ENCODE results near the gene HUWE1. TPM values are rescaled to one million over a fixed set of nuclear protein-coding genes. Genes with fewer than 3 reads are reported as not detected.

The HUWE1 gene
- total RNA-seq, 2 donors from 2014 or later = 107 to 206 TPM

- Histone ChIP-seq H3K4me1 (replicated peaks) (no peaks in the 10 kb centered on the region), H3K9me3 (no peaks in the 10 kb centered on the region), H3K27ac (no peak overlapping the region), H3K36me3 (no peaks in the 10 kb centered on the region), H3K27me3 (replicated peaks; ENCODE audit: insufficient read depth) (no peaks in the 10 kb centered on the region), H3K4me3 (no peak overlapping the region)
- DNase-seq (ENCODE audit: low spot score) = no peak
- intact Hi-C loops (cut with DNase I) = no loop called here
- 80% methylated on average over 2 of the region's 2 CpGs for WGBS
- no peak for TF ChIP-seq POLR2AphosphoS5 (IDR thresholded peaks at IDR 0.05)
- no peak for TF ChIP-seq CTCF (IDR thresholded peaks at IDR 0.05)
- no peak for TF ChIP-seq POLR2A (IDR thresholded peaks at IDR 0.05)
These were observed 203.1 kb downstream of the HUWE1 start for GRCh38 chrX:53483416-53483815.

MicroRNA genes within 50 kb of the gene (microRNA counts, 767-probe panel; counts per million panel counts)
- 4,637 to 5,036 counts per million in 2 donors for microRNA hsa-miR-98

Small RNA genes within 50 kb of the gene (microRNA-seq; reads per million reads assigned to microRNA genes)
- gene MIR98 (4,926 reads per million, percentile 93 among the genes with 10 or more reads in this experiment), gene MIRLET7F2 (6,178 reads per million, percentile 94 among the genes with 10 or more reads in this experiment)

Small RNA genes within 50 kb of the gene (small RNA-seq; reads per million reads assigned to genes)
- gene MIR98 = 1,049 to 1,276 reads per million in 2 donors
- gene MIRLET7F2 = 627 to 1,613 reads per million in 2 donors
